GM23338 (cell line): ENCODE results near the gene RRP9. TPM values are rescaled to one million over a fixed set of nuclear protein-coding genes. Genes with fewer than 3 reads are reported as not detected.

Experiments
- ATAC-seq: fragments of 200-7000 bp; cut with Tn5 transposase; 3 replicates; pipeline ENCODE4 v1.9.1; 2020
- DNase-seq: peaks from one replicate; pipeline ENCODE4 v3.0.0-alpha.2; 2015; ENCODE audit warnings: low spot score
- H2AFZ ChIP-seq: fragments of 200-600 bp; sonication (generic); 2 replicates; pipeline ENCODE4 v1.8.0; 2016; ENCODE audit warnings: antibody characterized with exemption, mild to moderate bottlenecking, moderate library complexity
- H3F3A ChIP-seq: fragments of 200-600 bp; sonication (generic); replicated peaks from 2 replicates; pipeline ENCODE4 v1.8.0; 2017; ENCODE audit warnings: antibody characterized with exemption, mixed run types, low read depth
- H3K27ac ChIP-seq: fragments of 200-600 bp; sonication (generic); 2 replicates; pipeline ENCODE4 v1.6.1; 2016; ENCODE audit warnings: low read depth
- H3K27me3 ChIP-seq: fragments of 200-600 bp; sonication (generic); 2 replicates; pipeline ENCODE4 v1.8.0; 2016; ENCODE audit warnings: mild to moderate bottlenecking, mixed run types, moderate library complexity; ENCODE audit not compliant: insufficient read depth
- H3K36me3 ChIP-seq: fragments of 200-600 bp; sonication (generic); 2 replicates; pipeline ENCODE4 v1.8.0; 2016; ENCODE audit warnings: mild to moderate bottlenecking; ENCODE audit not compliant: insufficient read depth
- H3K4me1 ChIP-seq: fragments of 200-600 bp; sonication (generic); 2 replicates; pipeline ENCODE4 v1.8.0; 2016; ENCODE audit warnings: mild to moderate bottlenecking, moderate library complexity; ENCODE audit not compliant: insufficient read depth
- H3K4me2 ChIP-seq: fragments of 200-600 bp; sonication (generic); 2 replicates; pipeline ENCODE4 v1.7.1; 2017; ENCODE audit warnings: mixed run types
- H3K4me3 ChIP-seq: fragments of 200-600 bp; sonication (generic); 2 replicates; pipeline ENCODE4 v1.6.1; 2016; ENCODE audit warnings: mixed run types
- H3K79me2 ChIP-seq: fragments of 200-600 bp; sonication (generic); replicated peaks from 2 replicates; pipeline ENCODE4 v1.8.0; 2017; ENCODE audit warnings: mild to moderate bottlenecking; ENCODE audit not compliant: insufficient read depth
- H3K9me2 ChIP-seq: fragments of 200-600 bp; sonication (generic); 2 replicates; pipeline ENCODE4 v1.8.0; 2017; ENCODE audit not compliant: insufficient read depth
- H4K20me1 ChIP-seq: fragments of 200-600 bp; sonication (generic); replicated peaks from 2 replicates; pipeline ENCODE4 v1.8.0; 2017; ENCODE audit warnings: mild to moderate bottlenecking; ENCODE audit not compliant: insufficient read depth
- H3K27ac Mint-ChIP-seq: 2 replicates; pipeline ENCODE4 v1.8.0; 2020; ENCODE audit warnings: inconsistent platforms, mild to moderate bottlenecking, moderate library complexity, mixed read lengths
- H3K27me3 Mint-ChIP-seq: 3 replicates; pipeline ENCODE4 v1.8.0; 2022; ENCODE audit warnings: low read depth, mild to moderate bottlenecking, moderate library complexity, mixed read lengths, inconsistent platforms; ENCODE audit not compliant: insufficient read depth, poor library complexity
- H3K36me3 Mint-ChIP-seq: 3 replicates; pipeline ENCODE4 v1.8.0; 2021; ENCODE audit warnings: low read depth, mild to moderate bottlenecking, inconsistent platforms, moderate library complexity, mixed read lengths
- H3K4me1 Mint-ChIP-seq: 3 replicates; pipeline ENCODE4 v1.8.0; 2020; ENCODE audit warnings: mild to moderate bottlenecking, inconsistent platforms, mixed read lengths
- H3K4me3 Mint-ChIP-seq: 3 replicates; pipeline ENCODE4 v1.8.0; 2021; ENCODE audit warnings: moderate library complexity, mild to moderate bottlenecking, inconsistent platforms, mixed read lengths
- H3K9me3 Mint-ChIP-seq: 3 replicates; pipeline ENCODE4 v1.8.0; 2020; ENCODE audit warnings: moderate library complexity, mild to moderate bottlenecking, inconsistent platforms, mixed read lengths
- CREB1 ChIP-seq: fragments of 250-450 bp; sonication (Bioruptor Pico); IDR thresholded peaks from 2 replicates; pipeline ENCODE4 v1.5.0; 2020; ENCODE audit warnings: low read depth, mild to moderate bottlenecking, moderate library complexity
- CTCF ChIP-seq, 2 experiments: fragments of 200-600 bp in 1 of 2; sonication (generic) in 1 of 2; conservative IDR thresholded peaks; 2 replicates each; pipeline versions ENCODE4 v1.5.1 to v1.6.1; 2016 to 2017; ENCODE audit warnings: antibody characterized with exemption in 2 of 2, low read depth in 2 of 2, mild to moderate bottlenecking in 2 of 2, moderate library complexity in 1 of 2
- EZH2 ChIP-seq: fragments of 200-600 bp; sonication (generic); IDR thresholded peaks from one replicate; pipeline ENCODE4 v1.8.0; 2017; ENCODE audit warnings: antibody characterized with exemption, mild to moderate bottlenecking, low read depth; ENCODE audit not compliant: unreplicated experiment
- EZH2phosphoT487 ChIP-seq: fragments of 200-600 bp; sonication (generic); IDR thresholded peaks from one replicate; pipeline ENCODE4 v1.8.1; 2018; ENCODE audit warnings: antibody characterized with exemption; ENCODE audit not compliant: unreplicated experiment
- JUNB ChIP-seq: IDR thresholded peaks from one replicate; pipeline ENCODE4 v1.6.1; 2016; ENCODE audit warnings: antibody characterized with exemption; ENCODE audit not compliant: unreplicated experiment
- NANOG ChIP-seq: IDR thresholded peaks from 2 replicates; pipeline ENCODE4 v1.6.1; 2016; ENCODE audit warnings: antibody characterized with exemption, borderline replicate concordance
- REST ChIP-seq: IDR thresholded peaks from one replicate; pipeline ENCODE4 v1.6.1; 2018; ENCODE audit warnings: antibody characterized with exemption; ENCODE audit not compliant: unreplicated experiment
- STAT1 ChIP-seq: IDR thresholded peaks from one replicate; pipeline ENCODE4 v1.6.1; 2016; ENCODE audit warnings: antibody characterized with exemption; ENCODE audit not compliant: unreplicated experiment
- polyA plus RNA-seq: library from polyadenylated mRNA; unstranded; fragments of >200 nt; fragmentation: Nextera tagmentation; extraction: Ambion mirVana; gene quantifications from 2 replicates; pipeline ENCODE4 v1.2.1, GENCODE V29; 2016
- total RNA-seq: library from RNA; depleted of rRNA; stranded (reverse); fragments of >200 nt; shearing (Covaris generic); gene quantifications from 2 replicates; pipeline ENCODE4 v1.2.3, GENCODE V29; 2014
- TF ChIP-seq, protein P1 (sequence below): fragments of 250-450 bp; sonication (Bioruptor Pico); IDR thresholded peaks from 2 replicates; pipeline ENCODE4 v1.5.0; 2020; ENCODE audit warnings: mild to moderate bottlenecking, moderate library complexity
- TF ChIP-seq, protein P2 (sequence below): IDR thresholded peaks from 2 replicates; pipeline ENCODE4 v1.6.1; 2016; ENCODE audit warnings: antibody characterized with exemption

RRP9 gene
- total and polyA plus RNA-seq, 2 experiments from 2014 or later, result 62.4 to 68.1 TPM

DNA sequence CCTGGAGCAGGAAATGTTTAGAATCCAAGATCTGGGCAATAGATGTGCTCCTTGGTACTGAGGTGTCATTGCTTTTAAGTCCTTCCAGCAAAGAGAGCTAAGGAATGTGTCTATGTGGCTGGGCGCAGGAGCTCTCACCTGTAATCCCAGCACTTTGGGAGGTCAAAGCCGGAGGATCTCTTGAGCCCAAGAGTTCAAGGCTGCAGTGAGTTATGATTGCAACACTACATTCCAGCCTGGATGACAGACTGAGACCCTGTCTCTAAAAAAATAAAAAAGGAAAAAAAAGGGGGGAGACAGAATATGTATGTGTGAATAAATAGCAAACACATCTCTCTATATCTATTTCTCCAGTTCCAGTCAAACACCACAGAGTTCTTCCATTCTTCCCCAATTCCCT lies 9.2 kb upstream of the RRP9 start:
- no peak overlapping the region for H3K4me3 Mint-ChIP-seq
- Histone ChIP-seq H3K27me3 (peaks cover 44% of the 10 kb centered on the region), H3K79me2 (no peaks in the 10 kb centered on the region), H2AFZ (no peak overlapping the region), H3K27ac (no peak overlapping the region), H4K20me1 (no peaks in the 10 kb centered on the region), H3K9me2 (no peaks in the 10 kb centered on the region), H3K4me1 (no peaks in the 10 kb centered on the region), H3K4me2 (no peak overlapping the region), H3F3A (no peaks in the 10 kb centered on the region), H3K4me3 (no peak overlapping the region), H3K36me3 (no peaks in the 10 kb centered on the region)
- no peak overlapping the region for H3K27ac Mint-ChIP-seq
- H3K36me3 Mint-ChIP-seq, result no peaks in the 10 kb centered on the region
- ATAC-seq (no peak), DNase-seq (no peak)
- peaks cover 2% of the 10 kb centered on the region; the same call in 1 of the 3 replicates for H3K4me1 Mint-ChIP-seq
- peaks cover 38% of the 10 kb centered on the region for H3K27me3 Mint-ChIP-seq
- no peaks in the 10 kb centered on the region for H3K9me3 Mint-ChIP-seq
- TF ChIP-seq CREB1 (CRISPR knock-in tag), result no peak
- TF ChIP-seq, protein P1, sequence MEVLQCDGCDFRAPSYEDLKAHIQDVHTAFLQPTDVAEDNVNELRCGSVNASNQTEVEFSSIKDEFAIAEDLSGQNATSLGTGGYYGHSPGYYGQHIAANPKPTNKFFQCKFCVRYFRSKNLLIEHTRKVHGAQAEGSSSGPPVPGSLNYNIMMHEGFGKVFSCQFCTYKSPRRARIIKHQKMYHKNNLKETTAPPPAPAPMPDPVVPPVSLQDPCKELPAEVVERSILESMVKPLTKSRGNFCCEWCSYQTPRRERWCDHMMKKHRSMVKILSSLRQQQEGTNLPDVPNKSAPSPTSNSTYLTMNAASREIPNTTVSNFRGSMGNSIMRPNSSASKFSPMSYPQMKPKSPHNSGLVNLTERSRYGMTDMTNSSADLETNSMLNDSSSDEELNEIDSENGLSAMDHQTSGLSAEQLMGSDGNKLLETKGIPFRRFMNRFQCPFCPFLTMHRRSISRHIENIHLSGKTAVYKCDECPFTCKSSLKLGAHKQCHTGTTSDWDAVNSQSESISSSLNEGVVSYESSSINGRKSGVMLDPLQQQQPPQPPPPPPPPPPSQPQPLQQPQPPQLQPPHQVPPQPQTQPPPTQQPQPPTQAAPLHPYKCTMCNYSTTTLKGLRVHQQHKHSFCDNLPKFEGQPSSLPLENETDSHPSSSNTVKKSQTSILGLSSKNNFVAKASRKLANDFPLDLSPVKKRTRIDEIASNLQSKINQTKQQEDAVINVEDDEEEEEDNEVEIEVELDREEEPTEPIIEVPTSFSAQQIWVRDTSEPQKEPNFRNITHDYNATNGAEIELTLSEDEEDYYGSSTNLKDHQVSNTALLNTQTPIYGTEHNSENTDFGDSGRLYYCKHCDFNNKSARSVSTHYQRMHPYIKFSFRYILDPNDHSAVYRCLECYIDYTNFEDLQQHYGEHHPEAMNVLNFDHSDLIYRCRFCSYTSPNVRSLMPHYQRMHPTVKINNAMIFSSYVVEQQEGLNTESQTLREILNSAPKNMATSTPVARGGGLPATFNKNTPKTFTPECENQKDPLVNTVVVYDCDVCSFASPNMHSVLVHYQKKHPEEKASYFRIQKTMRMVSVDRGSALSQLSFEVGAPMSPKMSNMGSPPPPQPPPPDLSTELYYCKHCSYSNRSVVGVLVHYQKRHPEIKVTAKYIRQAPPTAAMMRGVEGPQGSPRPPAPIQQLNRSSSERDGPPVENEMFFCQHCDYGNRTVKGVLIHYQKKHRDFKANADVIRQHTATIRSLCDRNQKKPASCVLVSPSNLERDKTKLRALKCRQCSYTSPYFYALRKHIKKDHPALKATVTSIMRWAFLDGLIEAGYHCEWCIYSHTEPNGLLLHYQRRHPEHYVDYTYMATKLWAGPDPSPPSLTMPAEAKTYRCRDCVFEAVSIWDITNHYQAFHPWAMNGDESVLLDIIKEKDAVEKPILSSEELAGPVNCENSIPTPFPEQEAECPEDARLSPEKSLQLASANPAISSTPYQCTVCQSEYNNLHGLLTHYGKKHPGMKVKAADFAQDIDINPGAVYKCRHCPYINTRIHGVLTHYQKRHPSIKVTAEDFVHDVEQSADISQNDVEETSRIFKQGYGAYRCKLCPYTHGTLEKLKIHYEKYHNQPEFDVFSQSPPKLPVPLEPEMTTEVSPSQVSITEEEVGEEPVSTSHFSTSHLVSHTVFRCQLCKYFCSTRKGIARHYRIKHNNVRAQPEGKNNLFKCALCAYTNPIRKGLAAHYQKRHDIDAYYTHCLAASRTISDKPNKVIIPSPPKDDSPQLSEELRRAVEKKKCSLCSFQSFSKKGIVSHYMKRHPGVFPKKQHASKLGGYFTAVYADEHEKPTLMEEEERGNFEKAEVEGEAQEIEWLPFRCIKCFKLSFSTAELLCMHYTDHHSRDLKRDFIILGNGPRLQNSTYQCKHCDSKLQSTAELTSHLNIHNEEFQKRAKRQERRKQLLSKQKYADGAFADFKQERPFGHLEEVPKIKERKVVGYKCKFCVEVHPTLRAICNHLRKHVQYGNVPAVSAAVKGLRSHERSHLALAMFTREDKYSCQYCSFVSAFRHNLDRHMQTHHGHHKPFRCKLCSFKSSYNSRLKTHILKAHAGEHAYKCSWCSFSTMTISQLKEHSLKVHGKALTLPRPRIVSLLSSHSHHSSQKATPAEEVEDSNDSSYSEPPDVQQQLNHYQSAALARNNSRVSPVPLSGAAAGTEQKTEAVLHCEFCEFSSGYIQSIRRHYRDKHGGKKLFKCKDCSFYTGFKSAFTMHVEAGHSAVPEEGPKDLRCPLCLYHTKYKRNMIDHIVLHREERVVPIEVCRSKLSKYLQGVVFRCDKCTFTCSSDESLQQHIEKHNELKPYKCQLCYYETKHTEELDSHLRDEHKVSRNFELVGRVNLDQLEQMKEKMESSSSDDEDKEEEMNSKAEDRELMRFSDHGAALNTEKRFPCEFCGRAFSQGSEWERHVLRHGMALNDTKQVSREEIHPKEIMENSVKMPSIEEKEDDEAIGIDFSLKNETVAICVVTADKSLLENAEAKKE, result no peak
- no peak for TF ChIP-seq REST
- no peak for TF ChIP-seq EZH2
- TF ChIP-seq STAT1, result no peak
- no peak for TF ChIP-seq CTCF (conservative IDR thresholded peaks at IDR 0.05; ENCODE audit: low read depth in 2 of 2)
- TF ChIP-seq NANOG, result no peak
- TF ChIP-seq EZH2phosphoT487, result no peak
- TF ChIP-seq, protein P2, sequence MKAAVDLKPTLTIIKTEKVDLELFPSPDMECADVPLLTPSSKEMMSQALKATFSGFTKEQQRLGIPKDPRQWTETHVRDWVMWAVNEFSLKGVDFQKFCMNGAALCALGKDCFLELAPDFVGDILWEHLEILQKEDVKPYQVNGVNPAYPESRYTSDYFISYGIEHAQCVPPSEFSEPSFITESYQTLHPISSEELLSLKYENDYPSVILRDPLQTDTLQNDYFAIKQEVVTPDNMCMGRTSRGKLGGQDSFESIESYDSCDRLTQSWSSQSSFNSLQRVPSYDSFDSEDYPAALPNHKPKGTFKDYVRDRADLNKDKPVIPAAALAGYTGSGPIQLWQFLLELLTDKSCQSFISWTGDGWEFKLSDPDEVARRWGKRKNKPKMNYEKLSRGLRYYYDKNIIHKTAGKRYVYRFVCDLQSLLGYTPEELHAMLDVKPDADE, result no peak
- no peak for TF ChIP-seq JUNB
